NCI-H2196 treated with DMSO at 0.1 percent for 48 hours (cell line): ENCODE data around the gene MMP19.
"Not testable (repeated sequence)": the region's sequence is repeated elsewhere in the genome, so short reads cannot be mapped to it uniquely, and the experiment has no call there.

Experiments
- DNase-seq: peaks from one replicate; lab custom pipeline; 2025; ENCODE audit not compliant: unreplicated experiment; lab: John Stamatoyannopoulos, UW

The MMP19 gene, protein sequence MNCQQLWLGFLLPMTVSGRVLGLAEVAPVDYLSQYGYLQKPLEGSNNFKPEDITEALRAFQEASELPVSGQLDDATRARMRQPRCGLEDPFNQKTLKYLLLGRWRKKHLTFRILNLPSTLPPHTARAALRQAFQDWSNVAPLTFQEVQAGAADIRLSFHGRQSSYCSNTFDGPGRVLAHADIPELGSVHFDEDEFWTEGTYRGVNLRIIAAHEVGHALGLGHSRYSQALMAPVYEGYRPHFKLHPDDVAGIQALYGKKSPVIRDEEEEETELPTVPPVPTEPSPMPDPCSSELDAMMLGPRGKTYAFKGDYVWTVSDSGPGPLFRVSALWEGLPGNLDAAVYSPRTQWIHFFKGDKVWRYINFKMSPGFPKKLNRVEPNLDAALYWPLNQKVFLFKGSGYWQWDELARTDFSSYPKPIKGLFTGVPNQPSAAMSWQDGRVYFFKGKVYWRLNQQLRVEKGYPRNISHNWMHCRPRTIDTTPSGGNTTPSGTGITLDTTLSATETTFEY

GRCh38 chr12:55842681-55843429 is at the start of gene MMP19:
Gene MMP19, minus strand, starts transcription at chr12:55842936. Its CDS starts 106 bp downstream, at chr12:55842830.
- DNase-seq: no peak

- DNase-seq: no peak
Observed at GRCh38 chr12:55891310-55891709, 48.6 kb upstream of the MMP19 start.

GRCh38 chr12:55885113-55885512 is 42.4 kb upstream of the MMP19 start:
- no peak for DNase-seq

DNA sequence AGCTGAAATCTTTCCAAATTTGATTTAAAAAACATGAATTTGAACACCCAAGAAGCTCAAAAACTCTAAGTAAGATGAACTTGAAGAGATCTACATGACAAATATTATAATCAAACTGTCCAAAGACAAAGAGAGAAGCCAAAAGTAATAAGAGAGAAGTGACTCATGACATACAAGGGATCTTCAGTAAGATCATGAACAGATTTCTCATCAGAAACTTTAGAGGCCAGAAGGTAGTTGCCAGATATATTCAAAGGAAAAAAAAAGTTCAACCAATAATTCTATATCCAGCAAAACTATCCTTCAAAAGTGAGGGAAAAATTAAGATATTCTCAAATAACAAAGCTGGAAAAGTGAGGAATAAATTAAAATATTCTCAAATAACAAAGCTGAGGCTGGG is 35.1 kb upstream of the MMP19 start:
- DNase-seq: no peak

- DNase-seq: no peak
Observed at GRCh38 chr12:55875704-55876467, 33.1 kb upstream of the MMP19 start.

DNA sequence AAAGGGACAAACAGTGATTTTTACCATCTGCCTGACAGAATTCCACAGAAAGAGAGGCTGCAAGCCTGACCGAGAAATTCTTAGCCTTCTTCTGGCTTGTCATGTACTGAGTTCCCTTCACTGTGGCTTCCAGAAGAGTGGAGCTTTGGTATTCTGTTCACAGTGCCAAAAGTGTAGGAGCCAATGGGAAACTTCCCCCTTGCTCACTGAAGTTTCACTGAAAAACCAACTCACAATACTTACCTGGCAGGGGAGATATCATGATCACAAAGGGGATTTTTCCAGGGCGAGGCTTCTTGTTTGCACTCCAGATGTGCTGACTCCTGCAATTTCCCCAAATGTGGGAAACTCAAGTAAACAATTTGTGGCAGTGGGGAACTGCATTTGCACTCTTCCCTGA is 31.7 kb upstream of the MMP19 start:
- no peak for DNase-seq

GRCh38 chr12:55866454-55867004 is 23.8 kb upstream of the MMP19 start:
- DNase-seq: not testable (repeated sequence)

DNA sequence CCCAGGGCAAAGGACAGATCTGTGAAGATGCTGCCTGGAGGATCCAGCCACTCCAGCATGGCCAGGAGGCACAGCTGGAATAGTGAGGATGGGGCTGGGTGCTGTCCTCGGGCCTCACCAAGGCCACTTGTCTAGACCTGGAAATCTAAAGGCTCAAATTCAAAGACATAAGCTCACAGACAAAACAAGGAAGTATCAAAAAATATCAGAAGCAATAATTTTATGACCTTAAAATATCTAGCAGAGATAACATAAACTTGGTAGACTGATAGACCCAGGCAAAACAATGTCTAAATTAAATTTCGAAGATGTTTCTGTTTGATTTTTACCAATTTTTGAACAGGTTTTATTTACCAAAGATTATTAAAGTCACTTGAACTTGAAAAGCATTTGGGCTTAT is 22.6 kb upstream of the MMP19 start:
- DNase-seq: no peak

- not testable (repeated sequence) for DNase-seq
Observed at GRCh38 chr12:55862931-55863330, 20.2 kb upstream of the MMP19 start.

DNA sequence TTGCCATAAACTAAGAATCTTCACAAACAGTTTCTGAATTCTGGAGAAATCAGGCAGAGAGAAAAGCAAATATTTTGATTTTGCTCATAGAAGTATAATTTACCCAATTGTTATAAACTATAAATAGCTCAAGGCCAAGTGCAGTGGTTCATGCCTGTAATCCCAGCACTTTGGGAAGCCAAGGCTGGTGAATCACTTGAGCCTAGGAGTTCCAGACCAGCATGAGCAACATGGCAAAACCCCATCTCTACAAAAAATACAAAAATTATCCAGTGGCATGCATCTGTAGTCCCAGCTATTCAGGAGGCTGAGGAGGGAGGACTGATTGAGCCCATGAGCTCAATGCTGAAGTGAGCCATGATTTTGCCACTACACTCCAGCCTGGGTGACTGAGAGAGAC is 19.6 kb upstream of the MMP19 start:
- DNase-seq: no peak

DNA sequence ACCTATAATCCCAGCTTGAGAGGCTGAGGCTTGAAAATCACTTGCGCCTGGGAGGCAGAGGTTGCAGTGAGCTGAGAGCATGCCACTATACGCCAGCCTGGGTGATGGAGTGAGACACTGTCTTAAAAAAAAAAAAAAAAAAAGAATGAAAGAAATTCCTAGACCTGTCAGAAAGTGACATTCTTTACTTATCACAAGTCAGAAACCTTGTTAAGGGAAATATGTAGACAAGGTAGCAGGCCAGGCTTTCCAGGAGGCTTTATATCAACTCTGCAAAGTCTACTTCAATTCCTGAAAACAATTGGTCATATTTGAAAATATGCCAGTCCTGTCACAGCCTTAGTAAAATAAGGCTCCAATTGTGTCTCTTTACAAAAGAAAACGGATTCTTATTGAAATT is 19.1 kb upstream of the MMP19 start:
- DNase-seq: no peak

DNA sequence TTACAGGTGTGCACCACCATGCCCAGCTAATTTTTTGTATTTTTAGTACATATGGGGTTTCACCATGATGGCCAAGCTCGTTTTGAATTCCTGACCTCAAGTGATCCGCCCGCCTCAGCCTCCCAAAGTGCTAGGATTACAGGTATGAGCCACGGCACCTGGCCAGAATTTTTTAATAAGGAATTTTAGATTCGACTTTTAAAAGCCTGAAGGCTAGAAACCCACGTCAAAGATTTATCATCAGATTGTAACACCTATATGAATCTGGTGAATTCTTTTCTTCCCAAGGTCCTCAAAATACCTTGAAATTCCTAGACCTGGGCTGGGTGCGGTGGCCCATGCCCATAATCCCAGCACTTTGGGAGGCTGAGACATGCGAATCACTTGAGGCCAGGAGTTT is 18.7 kb upstream of the MMP19 start:
- no peak for DNase-seq

GRCh38 chr12:55852740-55853139 is 10.0 kb upstream of the MMP19 start:
- DNase-seq: no peak

- DNase-seq: no peak
Observed at GRCh38 chr12:55850893-55851292, 8.2 kb upstream of the MMP19 start.

GRCh38 chr12:55850401-55850800 is 7.7 kb upstream of the MMP19 start:
- no peak for DNase-seq

- DNase-seq: no peak
Observed at GRCh38 chr12:55849616-55850343, 7.0 kb upstream of the MMP19 start.

DNA sequence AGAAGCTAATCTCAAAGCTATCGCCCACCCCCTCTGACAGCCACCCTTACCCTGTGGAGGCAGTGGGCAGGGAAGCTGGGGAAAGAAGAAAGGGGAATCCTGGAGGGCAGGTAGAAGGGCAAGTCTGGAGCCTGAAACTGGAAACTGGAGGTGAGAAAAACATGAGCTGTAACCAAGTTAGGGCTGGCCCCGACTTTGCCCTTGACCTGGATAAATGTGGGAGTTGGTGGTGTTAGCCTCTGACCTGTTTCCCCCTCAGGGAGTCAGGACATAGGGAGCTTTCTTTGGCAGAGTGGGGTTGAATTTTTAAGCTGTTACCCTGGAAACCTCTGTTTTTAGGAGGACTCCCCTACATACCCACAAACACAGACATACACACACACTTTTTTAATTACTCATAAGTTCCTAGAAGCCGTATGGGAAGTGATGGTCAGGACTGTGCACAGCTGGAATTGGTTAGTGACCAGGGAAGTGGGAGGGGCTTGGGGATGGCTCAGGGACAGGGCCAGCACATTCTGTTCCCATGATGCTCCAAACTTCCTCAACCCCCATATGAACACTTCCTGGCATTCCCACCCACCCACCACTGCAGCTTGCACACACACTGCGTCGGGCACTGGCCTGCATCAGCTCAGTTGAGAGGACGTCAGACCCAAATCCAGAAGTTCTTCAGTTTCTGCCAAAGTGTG is 5.0 kb upstream of the MMP19 start:
- no peak for DNase-seq

DNA sequence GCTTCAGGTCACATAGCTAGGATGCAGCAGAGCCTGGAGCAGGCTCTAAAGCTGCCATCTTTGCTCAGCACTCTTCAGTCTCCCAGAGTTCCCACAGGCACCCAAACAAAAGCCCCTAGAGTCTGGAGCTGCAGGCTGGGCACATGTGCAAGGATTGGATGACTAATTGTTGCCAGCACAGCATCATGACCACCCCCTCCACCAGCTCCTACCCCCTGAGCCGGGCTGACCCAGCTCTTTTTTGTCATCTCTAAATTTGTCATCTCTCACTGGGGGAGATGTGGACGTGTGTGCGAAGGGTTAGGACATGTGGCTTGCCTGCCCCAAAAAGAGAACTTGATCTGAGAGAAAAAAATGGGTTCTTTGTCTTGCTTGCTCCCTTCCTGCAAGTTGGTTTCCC is 4.3 kb upstream of the MMP19 start:
- DNase-seq: no peak

- no peak for DNase-seq
Observed at GRCh38 chr12:55845785-55846496, 3.2 kb upstream of the MMP19 start.
